Liver (tissue), 9 donors: ENCODE results near the gene PIEZO2. TPM values are rescaled to one million over a fixed set of nuclear protein-coding genes. Genes with fewer than 3 reads are reported as not detected.

ENCODE experiments used
- DNase-seq: peaks from one replicate; pipeline ENCODE4 v3.0.0-alpha.2; 2017; ENCODE audit warnings: low spot score
- H3K27ac ChIP-seq, 2 donors: one replicate each; pipeline ENCODE4 v1.7.0; 2013; ENCODE audit warnings: inconsistent platforms in 2 of 2, low read length in 2 of 2, control low read depth in 1 of 2, low read depth in 1 of 2, mild to moderate bottlenecking in 1 of 2
- H3K27me3 ChIP-seq, 4 donors: one replicate each; pipeline versions ENCODE4 v1.6.1 to v1.7.0; 2013; ENCODE audit warnings: low read length in 3 of 4, inconsistent platforms in 1 of 4, mild to moderate bottlenecking in 1 of 4, moderate library complexity in 1 of 4; ENCODE audit not compliant: control insufficient read depth in 4 of 4, insufficient read depth in 4 of 4
- H3K36me3 ChIP-seq, 4 donors: one replicate each; pipeline versions ENCODE4 v1.6.1 to v1.7.0; 2013; ENCODE audit warnings: low read length in 3 of 4, mild to moderate bottlenecking in 3 of 4, low read depth in 1 of 4, moderate library complexity in 1 of 4; ENCODE audit not compliant: control insufficient read depth in 4 of 4, insufficient read depth in 3 of 4
- H3K4me1 ChIP-seq, 4 donors: one replicate each; pipeline versions ENCODE4 v1.6.1 to v1.7.0; 2013; ENCODE audit warnings: low read length in 3 of 4, mild to moderate bottlenecking in 3 of 4, moderate library complexity in 1 of 4; ENCODE audit not compliant: control insufficient read depth in 4 of 4, insufficient read depth in 4 of 4
- H3K4me3 ChIP-seq, 3 donors: one replicate each; pipeline versions ENCODE4 v1.6.1 to v1.7.0; 2013; ENCODE audit warnings: low read length in 3 of 3, control low read depth in 1 of 3, low read depth in 1 of 3, mild to moderate bottlenecking in 1 of 3
- H3K9ac ChIP-seq, 2 donors: one replicate each; pipeline ENCODE4 v1.7.0; 2013; ENCODE audit warnings: low read length in 2 of 2, mild to moderate bottlenecking in 2 of 2, moderate library complexity in 2 of 2, control low read depth in 1 of 2, low read depth in 1 of 2
- H3K9me3 ChIP-seq, 4 donors: one replicate each; pipeline versions ENCODE4 v1.6.1 to v1.7.0; 2013; ENCODE audit warnings: low read length in 3 of 4; ENCODE audit not compliant: control insufficient read depth in 4 of 4
- ATF3 ChIP-seq: IDR thresholded peaks from 2 replicates; pipeline ENCODE4 v1.6.1; 2016; ENCODE audit warnings: antibody characterized with exemption
- CTCF ChIP-seq: fragments of 150-350 bp; IDR thresholded peaks from 2 replicates; pipeline ENCODE4 v1.5.1; 2017; ENCODE audit warnings: improper control_type of control experiment, low read depth, low read length; ENCODE audit not compliant: missing input control
- EGR1 ChIP-seq, 2 donors: IDR thresholded peaks; 2 replicates each; pipeline ENCODE4 v1.6.1; 2016 to 2018; ENCODE audit warnings: antibody characterized with exemption in 2 of 2, low read depth in 2 of 2
- FOXA1 ChIP-seq: IDR thresholded peaks from 2 replicates; pipeline ENCODE4 v1.6.1; 2016; ENCODE audit warnings: antibody characterized with exemption
- FOXA2 ChIP-seq: IDR thresholded peaks from 2 replicates; pipeline ENCODE4 v1.6.1; 2016; ENCODE audit warnings: antibody characterized with exemption
- GABPA ChIP-seq, 2 donors: IDR thresholded peaks in 1 of 2; conservative IDR thresholded peaks in 1 of 2; 2 replicates each; pipeline ENCODE4 v1.6.1; 2016; ENCODE audit warnings: antibody characterized with exemption in 2 of 2, mild to moderate bottlenecking in 1 of 2, moderate library complexity in 1 of 2
- HNF4A ChIP-seq, 2 donors: conservative IDR thresholded peaks; 2 replicates each; pipeline ENCODE4 v1.6.1; 2016; ENCODE audit warnings: antibody characterized with exemption in 2 of 2, mild to moderate bottlenecking in 2 of 2
- HNF4G ChIP-seq: IDR thresholded peaks from 2 replicates; pipeline ENCODE4 v1.6.1; 2016; ENCODE audit warnings: antibody characterized with exemption
- JUND ChIP-seq, 2 donors: IDR thresholded peaks; 2 replicates each; pipeline ENCODE4 v1.6.1; 2016; ENCODE audit warnings: antibody characterized with exemption in 2 of 2
- MAX ChIP-seq: IDR thresholded peaks from 2 replicates; pipeline ENCODE4 v1.6.1; 2016; ENCODE audit warnings: antibody characterized with exemption
- NR2F2 ChIP-seq: IDR thresholded peaks from 2 replicates; pipeline ENCODE4 v1.6.1; 2016; ENCODE audit warnings: antibody characterized with exemption
- RAD21 ChIP-seq, 2 donors: IDR thresholded peaks; 2 replicates each; pipeline ENCODE4 v1.6.1; 2016; ENCODE audit warnings: antibody characterized with exemption in 2 of 2, mild to moderate bottlenecking in 2 of 2
- REST ChIP-seq: IDR thresholded peaks from 2 replicates; pipeline ENCODE4 v1.6.1; 2016; ENCODE audit warnings: antibody characterized with exemption, mild to moderate bottlenecking
- RXRA ChIP-seq, 2 donors: IDR thresholded peaks; 2 replicates each; pipeline ENCODE4 v1.6.1; 2017 to 2018; ENCODE audit warnings: antibody characterized with exemption in 2 of 2, mild to moderate bottlenecking in 1 of 2
- SP1 ChIP-seq: IDR thresholded peaks from 2 replicates; pipeline ENCODE4 v1.6.1; 2018; ENCODE audit warnings: antibody characterized with exemption, mild to moderate bottlenecking
- TAF1 ChIP-seq: conservative IDR thresholded peaks from 2 replicates; pipeline ENCODE4 v1.6.1; 2016; ENCODE audit warnings: antibody characterized with exemption, mild to moderate bottlenecking
- YY1 ChIP-seq: IDR thresholded peaks from 2 replicates; pipeline ENCODE4 v1.6.1; 2016; ENCODE audit warnings: antibody characterized with exemption, mild to moderate bottlenecking
- ZBTB33 ChIP-seq: IDR thresholded peaks from 2 replicates; pipeline ENCODE4 v1.6.1; 2016; ENCODE audit warnings: antibody characterized with exemption
- WGBS: extraction: QIAGEN DNeasy Blood & Tissue Kit; methylation state at CpG from one replicate; pipeline ENCODE4 v1.1.7; 2013; 5-methylcytosine and 5-hydroxymethylcytosine counted together
- polyA plus RNA-seq, 2 donors: library from polyadenylated mRNA; stranded (reverse) in 1 of 2; unstranded in 1 of 2; fragments of 200-250 nt in 1 of 2; fragments of >200 nt in 1 of 2; fragmentation: Nextera tagmentation in 1 of 2; extraction: Ambion mirVana in 1 of 2; gene quantifications; one replicate each; pipeline versions ENCODE4 v1.2.1 to v1.2.3, GENCODE V29; 2013 to 2015
- total RNA-seq, 2 donors: library from RNA; depleted of rRNA; stranded (reverse); fragments of >200 nt; gene quantifications; one replicate each; pipeline ENCODE4 v1.2.3, GENCODE V29; 2014
- donor health status: healthy.
- donor health status: healthy.
- donor health status: healthy.
- donor health status: healthy.
- donor health status: healthy.

The PIEZO2 gene
- total and polyA plus RNA-seq, 4 donors: 1.1 to 12.3 (median 4.8) TPM

- DNase-seq: no peak
- peaks cover 19 to 63% (median 52%) of the 10 kb centered on the region in 4 donors for H3K4me1 ChIP-seq
- peaks cover 0 to under 1% (median 0%) of the 10 kb centered on the region in 4 donors for H3K9me3 ChIP-seq
- no peaks in the 10 kb centered on the region for H3K36me3 ChIP-seq
- H3K27me3 ChIP-seq: no peaks in the 10 kb centered on the region
- no peak for TF ChIP-seq EGR1 (IDR thresholded peaks at IDR 0.05; ENCODE audit: low read depth in 2 of 2)
- TF ChIP-seq YY1: peak; percentile 79
- TF ChIP-seq SP1: no peak
- no peak for TF ChIP-seq GABPA (IDR thresholded peaks at IDR 0.05 in 1 of 2, conservative IDR thresholded peaks at IDR 0.05 in 1 of 2)
- TF ChIP-seq CTCF: no peak
- no peak for TF ChIP-seq ATF3
- peak in 1 of 2 donors; percentile 52 for TF ChIP-seq RXRA (IDR thresholded peaks at IDR 0.05)
- no peak for TF ChIP-seq FOXA2
- no peak for TF ChIP-seq ZBTB33
- no peak for TF ChIP-seq JUND (IDR thresholded peaks at IDR 0.05)
- no peak for TF ChIP-seq NR2F2
- no peak for TF ChIP-seq FOXA1
- peak; percentile 19 to 45 for TF ChIP-seq HNF4A (conservative IDR thresholded peaks at IDR 0.05)
- TF ChIP-seq HNF4G: no peak
- TF ChIP-seq REST: no peak
- TF ChIP-seq TAF1: no peak
- peak; percentile 16 to 33 for TF ChIP-seq RAD21 (IDR thresholded peaks at IDR 0.05)
- TF ChIP-seq MAX: no peak
- WGBS: 19% methylated on average over 1 of the region's 1 CpG
- no peak overlapping the region for H3K27ac ChIP-seq
- H3K4me3 ChIP-seq: no peak overlapping the region
- H3K9ac ChIP-seq: no peak overlapping the region
These were observed 25.3 kb downstream of the PIEZO2 start for GRCh38 chr18:11124054-11124453.
